HL-60 (cell line): ENCODE results near the gene ZNF181.
"Not testable (repeated sequence)": the region's sequence is repeated elsewhere in the genome, so short reads cannot be mapped to it uniquely, and the experiment has no call there.

Experiments
- DNase-seq, 2 experiments: peaks; one replicate each; pipeline ENCODE4 v3.0.0-alpha.2; 2010 to 2020; ENCODE audit warnings: low read depth in 1 of 2, low spot score in 1 of 2
- H3K27ac ChIP-seq: fragments of 250-450 bp; sonication (Bioruptor Pico); replicated peaks from 2 replicates; pipeline ENCODE4 v1.5.1; 2020; ENCODE audit warnings: mild to moderate bottlenecking, moderate library complexity
- H3K27me3 ChIP-seq: fragments of 250-450 bp; sonication (Bioruptor Pico); 2 replicates; pipeline ENCODE4 v1.5.1; 2021; ENCODE audit warnings: mild to moderate bottlenecking, moderate library complexity; ENCODE audit not compliant: insufficient read depth, poor library complexity, severe bottlenecking
- H3K4me3 ChIP-seq: replicated peaks from 2 replicates; pipeline ENCODE4 v1.5.1; 2011; ENCODE audit warnings: mild to moderate bottlenecking, control low read depth, low read length; ENCODE audit not compliant: insufficient read depth
- CTCF ChIP-seq: IDR thresholded peaks from one replicate; pipeline ENCODE4 v1.5.1; 2011; ENCODE audit warnings: low read length, control low read depth, inconsistent platforms; ENCODE audit not compliant: insufficient read depth
- GABPA ChIP-seq: IDR thresholded peaks from 2 replicates; pipeline ENCODE4 v1.6.1; 2012; ENCODE audit warnings: low read depth
- POLR2AphosphoS5 ChIP-seq: IDR thresholded peaks from 2 replicates; pipeline ENCODE4 v1.6.1; 2012; ENCODE audit warnings: low read depth
- REST ChIP-seq: IDR thresholded peaks from 2 replicates; pipeline ENCODE4 v1.6.1; 2012; ENCODE audit warnings: low read depth; ENCODE audit not compliant: insufficient replicate concordance
- SPI1 ChIP-seq: IDR thresholded peaks from 2 replicates; pipeline ENCODE4 v1.6.1; 2012; ENCODE audit warnings: low read depth, mild to moderate bottlenecking, borderline replicate concordance
- long read RNA-seq: library from polyadenylated mRNA; unstranded; transcript quantifications from one replicate; pipeline ENCODE4 v2.0.0, GENCODE V29; 2020

The ZNF181 gene
- long read RNA-seq, full-length matches to known transcripts = 19 of 47 reads
- long read RNA-seq, partial matches to known transcripts = 2 of 47 reads
- long read RNA-seq, other reads (novel, unspliced or antisense) = 26 of 47 reads

GRCh38 chr19:34733746-34734536, at the start of gene ZNF181:
ZNF181 (plus strand) TSS chr19:34734243; CDS start chr19:34735038, 795 bp downstream.
- no peak for TF ChIP-seq CTCF
- peak; percentile 56 for TF ChIP-seq REST
- TF ChIP-seq SPI1 = peak; percentile 1; the same call in 1 of the 2 replicates
- TF ChIP-seq POLR2AphosphoS5 = peak; percentile 75
- TF ChIP-seq GABPA = peak; percentile 86
- Histone ChIP-seq H3K27me3 (no peaks in the 10 kb centered on the region), H3K27ac (peak within 1 kb of the TSS; percentile 96), H3K4me3 (peak within 1 kb of the TSS; percentile 64)
- peak; percentile 90 to 91 for DNase-seq

GRCh38 chr19:34685266-34685665, 48.8 kb upstream of the ZNF181 start:
- not testable (repeated sequence) for H3K27ac ChIP-seq, H3K4me3 ChIP-seq, DNase-seq, H3K27me3 ChIP-seq

- no peak overlapping the region for H3K27ac ChIP-seq
- no peak for TF ChIP-seq SPI1
- no peak for TF ChIP-seq REST
- TF ChIP-seq GABPA = no peak
- no peak for TF ChIP-seq CTCF
- TF ChIP-seq POLR2AphosphoS5 = no peak
- no peak for DNase-seq
- no peak overlapping the region for H3K4me3 ChIP-seq
- no peaks in the 10 kb centered on the region for H3K27me3 ChIP-seq
Measured at GRCh38 chr19:34686455-34686854, 47.6 kb upstream of the ZNF181 start.

GRCh38 chr19:34687348-34687747, 46.7 kb upstream of the ZNF181 start:
- TF ChIP-seq SPI1 (no peak), CTCF (no peak), GABPA (no peak), POLR2AphosphoS5 (no peak), REST (no peak)
- no peak for DNase-seq
- Histone ChIP-seq H3K4me3 (no peak overlapping the region), H3K27ac (no peak overlapping the region), H3K27me3 (no peaks in the 10 kb centered on the region)
